Activated T-cell treated with anti-CD3 and anti-CD28 coated beads for 24 hours (primary cell): ENCODE data around the gene COL16A1.

Experiments used
- DNase-seq: peaks from one replicate; pipeline ENCODE4 v3.0.0-alpha.2; 2020; ENCODE audit warnings: low read depth

COL16A1 gene

GRCh38 chr1:31665234-31665878 is 38.5 kb downstream of the COL16A1 start:
- DNase-seq, result no peak

- no peak for DNase-seq
Observed at GRCh38 chr1:31664528-31664927, 39.3 kb downstream of the COL16A1 start.

DNA sequence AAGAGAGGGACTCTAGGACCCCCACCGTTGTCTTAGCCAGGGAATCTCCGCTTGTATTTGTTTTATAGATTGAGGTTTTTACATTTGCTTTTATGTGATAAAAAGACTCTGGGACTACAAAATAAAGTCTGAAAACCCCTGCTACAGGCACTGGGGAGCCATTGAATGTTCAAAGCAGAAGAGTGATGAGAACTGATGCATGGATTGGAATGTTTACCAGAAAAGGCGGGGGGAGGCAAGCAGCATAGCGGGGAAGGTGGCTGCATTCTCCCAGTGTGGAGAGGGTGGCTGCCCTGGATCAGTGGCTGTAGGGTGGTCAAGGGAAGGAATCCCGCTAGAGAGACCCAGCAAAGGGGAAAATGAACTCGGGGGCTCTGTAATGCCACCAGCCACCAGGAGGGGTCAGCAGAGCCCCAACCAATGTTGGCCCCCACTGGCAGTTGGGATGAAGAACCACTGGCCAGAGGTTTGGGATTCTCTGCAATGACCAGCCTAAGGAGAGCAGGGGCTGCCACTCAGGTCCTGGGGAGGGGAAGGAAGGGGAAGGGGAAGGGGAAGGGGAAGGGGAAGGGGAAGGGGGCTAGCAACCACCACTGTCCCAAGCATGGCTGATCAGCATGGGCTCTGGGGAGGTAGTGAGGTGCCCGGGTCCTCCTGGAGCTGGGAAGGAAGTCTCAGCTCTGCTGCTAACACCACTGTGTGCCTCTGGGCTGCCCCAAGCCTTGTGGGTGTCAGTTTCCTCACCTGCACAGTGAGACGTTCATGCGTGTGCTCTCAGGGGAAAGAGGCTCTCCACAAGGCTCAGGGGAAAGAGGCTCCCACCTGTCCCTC is 40.0 kb downstream of the COL16A1 start:
- peak; percentile 43 for DNase-seq

GRCh38 chr1:31662463-31662862 is 41.4 kb downstream of the COL16A1 start:
- no peak for DNase-seq

DNA sequence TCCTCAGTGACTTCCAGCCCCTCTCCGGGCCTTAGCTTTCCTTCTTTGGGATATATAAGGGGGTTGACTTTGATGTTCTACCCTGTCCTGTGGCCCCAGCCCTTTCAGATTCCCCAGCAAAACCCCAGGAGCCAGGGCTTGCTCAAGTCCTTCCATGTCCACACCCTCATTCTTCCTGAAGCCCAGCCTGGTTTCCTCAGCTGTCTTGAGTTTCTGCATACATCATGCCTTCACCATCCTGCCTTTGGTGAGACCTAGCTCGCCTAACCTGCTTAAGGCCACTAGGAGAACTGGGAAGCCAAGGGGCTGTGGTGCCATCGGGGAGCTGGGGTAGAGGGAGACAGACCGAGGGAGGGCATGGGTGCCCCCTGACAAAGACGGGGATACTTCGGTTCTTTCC is 42.0 kb downstream of the COL16A1 start:
- DNase-seq, result no peak

DNA sequence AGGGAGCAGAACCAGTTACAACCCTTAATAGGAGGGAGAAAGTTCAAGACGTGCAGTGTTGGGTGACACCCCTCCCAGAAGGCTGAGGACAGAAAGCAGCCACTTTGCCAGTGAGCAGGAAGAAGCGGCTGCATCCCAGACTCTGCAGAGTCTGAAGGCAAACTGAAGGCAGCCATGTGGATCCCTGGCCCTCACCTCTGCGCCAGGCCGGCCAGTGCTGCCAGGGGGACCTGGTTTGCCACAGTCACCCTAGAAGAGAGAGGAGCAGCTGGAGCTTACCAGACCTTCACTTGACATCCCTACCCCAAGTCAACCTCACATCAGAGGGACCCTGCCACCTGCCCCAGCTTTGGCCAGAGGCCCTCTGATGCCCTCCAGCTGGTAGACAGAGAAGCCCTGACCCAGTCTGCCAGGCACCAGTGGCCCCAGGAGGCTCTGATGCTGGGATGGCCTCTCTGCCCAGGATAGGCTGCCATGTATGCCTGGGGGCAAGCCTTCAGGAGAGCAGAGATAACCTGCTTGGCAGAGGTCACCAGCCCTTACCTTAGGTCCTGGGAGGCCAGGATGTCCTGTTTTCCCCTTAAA is 42.9 kb downstream of the COL16A1 start:
- DNase-seq, result no peak

- no peak for DNase-seq
Observed at GRCh38 chr1:31659889-31660288, 43.9 kb downstream of the COL16A1 start.

DNA sequence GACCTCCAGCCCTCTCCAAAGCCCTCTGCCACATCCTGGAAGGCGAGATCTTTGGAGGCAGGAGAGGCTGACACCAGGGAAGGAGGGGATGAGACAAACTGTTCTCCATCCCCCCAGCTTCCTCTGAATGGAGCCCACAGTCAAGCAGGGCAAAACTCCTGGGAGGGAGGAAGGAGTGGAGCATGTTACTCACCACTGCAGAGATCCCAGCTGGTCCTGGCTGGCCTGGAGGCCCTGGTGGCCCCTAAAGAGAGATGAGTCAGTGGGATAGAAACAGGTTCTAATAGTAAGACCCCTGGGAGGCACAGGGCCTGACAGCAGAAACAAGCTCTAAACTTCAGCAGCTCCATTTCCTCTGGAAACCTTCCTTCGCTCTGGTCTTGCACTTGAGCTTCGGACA is 45.1 kb downstream of the COL16A1 start:
- DNase-seq, result no peak

- DNase-seq, result no peak
Observed at GRCh38 chr1:31657972-31658510, 45.8 kb downstream of the COL16A1 start.

GRCh38 chr1:31657020-31657804 is 46.6 kb downstream of the COL16A1 start:
- DNase-seq, result no peak

GRCh38 chr1:31655756-31656155 is 48.1 kb downstream of the COL16A1 start:
- no peak for DNase-seq

GRCh38 chr1:31655104-31655503 is 48.7 kb downstream of the COL16A1 start:
- no peak for DNase-seq

- DNase-seq, result no peak
Observed at GRCh38 chr1:31654474-31654776, 49.4 kb downstream of the COL16A1 start.

DNA sequence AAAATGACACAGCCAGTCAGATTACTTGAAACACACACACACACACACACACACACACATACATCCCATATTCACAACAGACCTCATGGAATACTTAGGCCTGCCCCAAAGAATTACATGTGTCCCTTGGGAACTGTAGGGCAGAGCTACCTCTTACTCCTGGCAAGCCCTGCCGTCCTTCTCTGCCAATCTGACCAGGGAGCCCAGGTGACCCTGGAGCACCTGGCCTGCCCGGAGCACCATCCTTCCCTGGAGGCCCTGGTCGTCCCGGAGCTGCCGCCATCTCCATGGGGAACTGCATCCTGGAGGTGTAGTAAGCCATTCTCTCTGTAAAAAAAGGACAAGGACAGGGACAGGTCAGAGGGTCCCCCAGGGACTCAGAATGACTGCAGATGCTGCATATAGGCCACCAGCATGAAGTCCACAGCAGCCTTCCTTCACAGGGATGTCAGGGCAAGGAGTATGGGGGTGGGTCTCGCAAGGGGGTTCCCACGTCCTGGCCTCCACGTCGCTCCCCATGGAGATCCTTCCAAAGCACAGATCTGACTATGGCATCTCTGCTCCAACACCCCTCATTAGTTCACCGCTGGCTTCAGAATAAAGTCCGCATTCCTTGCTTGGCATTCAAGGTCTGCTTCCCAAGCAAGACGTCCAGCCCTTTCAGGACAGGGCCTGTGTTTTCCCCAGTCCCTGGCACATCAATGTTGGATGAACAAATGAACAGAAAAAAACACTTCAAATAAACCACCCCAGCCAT is 49.9 kb downstream of the COL16A1 start:
- no peak for DNase-seq

GRCh38 chr1:31652891-31653499 is 50.8 kb downstream of the COL16A1 start:
- no peak for DNase-seq

- DNase-seq, result no peak
Observed at GRCh38 chr1:31651766-31652165, 52.1 kb downstream of the COL16A1 start.

GRCh38 chr1:31651089-31651420 is 52.8 kb downstream of the COL16A1 start:
- no peak for DNase-seq

GRCh38 chr1:31650161-31651088 is 53.4 kb downstream of the COL16A1 start:
- no peak for DNase-seq

- no peak for DNase-seq
Observed at GRCh38 chr1:31648641-31649357, 55.0 kb downstream of the COL16A1 start.

- no peak for DNase-seq
Observed at GRCh38 chr1:31648190-31648589, 55.6 kb downstream of the COL16A1 start.
